Astrocyte of the cerebellum (primary cell): ENCODE measurements around the gene PDE4D.
A peak's percentile ranks its signal among the peaks of the same experiment; 100 is the strongest.

Experiments used
- DNase-seq: peaks from one replicate; pipeline ENCODE4 v3.0.0-alpha.2; 2011; ENCODE audit warnings: low read depth
- H3K4me3 ChIP-seq: 2 replicates; pipeline ENCODE4 v1.5.1; 2011; ENCODE audit warnings: mild to moderate bottlenecking, low read depth, low read length, moderate library complexity
- in situ Hi-C: cut with HindIII; loops from 2 replicates; pipeline ENCODE4 v1.10.0; 2017; ENCODE audit warnings: low sequenced_read_pairs
- TF ChIP-seq, protein P1 (sequence below): IDR thresholded peaks from 2 replicates; pipeline ENCODE4 v1.5.1; 2012; ENCODE audit warnings: low read length, low read depth, moderate library complexity, mild to moderate bottlenecking; ENCODE audit errors: missing control alignments

PDE4D gene

GRCh38 chr5:59086024-59086423 is 807.5 kb downstream of the PDE4D start:
- DNase-seq: no peak

DNA sequence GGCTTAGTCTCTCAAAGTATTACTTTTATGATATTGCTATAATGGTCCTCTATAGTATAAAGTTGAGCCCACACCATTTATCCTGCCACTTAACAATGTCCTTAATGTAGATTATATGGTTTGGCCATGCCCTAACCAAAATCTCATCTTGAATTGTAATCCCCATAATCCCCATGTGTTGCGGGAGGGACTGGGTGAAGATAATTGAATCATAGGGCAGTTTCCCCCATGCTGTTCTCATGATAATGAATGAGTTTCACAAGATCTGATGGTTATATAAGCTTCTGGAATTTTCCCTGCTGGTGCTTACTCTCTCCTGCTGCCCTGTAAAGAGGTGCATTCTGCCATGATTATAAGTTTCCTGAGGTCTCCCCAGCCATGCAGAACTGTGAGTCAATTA is 811.8 kb downstream of the PDE4D start:
- TF ChIP-seq, protein P1, sequence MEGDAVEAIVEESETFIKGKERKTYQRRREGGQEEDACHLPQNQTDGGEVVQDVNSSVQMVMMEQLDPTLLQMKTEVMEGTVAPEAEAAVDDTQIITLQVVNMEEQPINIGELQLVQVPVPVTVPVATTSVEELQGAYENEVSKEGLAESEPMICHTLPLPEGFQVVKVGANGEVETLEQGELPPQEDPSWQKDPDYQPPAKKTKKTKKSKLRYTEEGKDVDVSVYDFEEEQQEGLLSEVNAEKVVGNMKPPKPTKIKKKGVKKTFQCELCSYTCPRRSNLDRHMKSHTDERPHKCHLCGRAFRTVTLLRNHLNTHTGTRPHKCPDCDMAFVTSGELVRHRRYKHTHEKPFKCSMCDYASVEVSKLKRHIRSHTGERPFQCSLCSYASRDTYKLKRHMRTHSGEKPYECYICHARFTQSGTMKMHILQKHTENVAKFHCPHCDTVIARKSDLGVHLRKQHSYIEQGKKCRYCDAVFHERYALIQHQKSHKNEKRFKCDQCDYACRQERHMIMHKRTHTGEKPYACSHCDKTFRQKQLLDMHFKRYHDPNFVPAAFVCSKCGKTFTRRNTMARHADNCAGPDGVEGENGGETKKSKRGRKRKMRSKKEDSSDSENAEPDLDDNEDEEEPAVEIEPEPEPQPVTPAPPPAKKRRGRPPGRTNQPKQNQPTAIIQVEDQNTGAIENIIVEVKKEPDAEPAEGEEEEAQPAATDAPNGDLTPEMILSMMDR: no peak
- no peak for DNase-seq
- in situ Hi-C loops: no loop called here
- no peak overlapping the region for H3K4me3 ChIP-seq

More at GRCh38 chr5:59086024-59086423, 807.5 kb downstream of the PDE4D start:
- H3K4me3 ChIP-seq: no peak overlapping the region
- TF ChIP-seq, protein P1: no peak
- in situ Hi-C loops: no loop called here

DNA sequence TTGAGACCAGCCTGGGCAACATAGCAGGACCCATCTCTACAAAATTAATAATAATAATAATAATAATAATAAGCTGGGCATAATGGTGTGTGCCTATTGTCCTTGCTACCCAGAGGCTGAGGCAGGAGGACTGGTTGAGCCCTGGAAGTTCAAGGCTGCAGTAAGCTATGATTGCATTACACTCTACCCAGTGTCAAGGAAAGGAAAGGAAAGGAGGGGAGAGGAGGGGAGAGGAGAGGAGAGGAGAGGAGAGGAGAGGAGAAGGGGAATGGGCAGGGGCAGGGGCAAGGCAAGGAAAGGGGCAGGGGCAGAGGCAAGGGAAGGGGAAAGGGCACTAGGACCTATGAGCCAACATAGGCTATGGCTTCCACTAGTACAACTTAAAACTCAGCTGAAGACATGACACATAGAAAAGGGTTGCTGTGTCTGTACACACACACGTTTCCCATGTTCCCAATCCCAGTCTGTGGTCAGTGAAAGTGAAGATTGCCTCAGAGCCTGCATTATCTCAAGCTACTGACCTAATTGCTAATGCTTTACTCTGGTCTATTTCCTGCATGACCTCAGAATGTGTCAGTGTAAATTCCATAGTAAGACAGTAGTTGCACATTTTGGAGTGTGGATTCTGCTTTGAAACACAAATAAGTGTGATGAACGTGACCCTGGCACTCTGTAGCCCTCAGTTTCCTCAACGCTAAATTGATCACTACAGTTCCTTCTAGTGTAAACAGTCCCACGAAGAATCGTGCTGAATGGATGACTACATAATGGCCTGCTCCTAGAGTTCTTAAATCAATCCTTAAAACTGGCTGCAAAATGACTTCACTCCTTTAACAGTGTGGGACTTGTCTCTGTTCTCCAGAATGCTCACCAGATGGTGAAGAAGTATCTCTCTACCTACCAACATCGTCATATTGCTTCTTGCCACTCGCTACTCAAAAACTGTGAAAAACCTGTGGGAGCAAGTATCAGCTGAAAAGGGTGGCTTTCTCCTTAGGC is 813.6 kb downstream of the PDE4D start:
- in situ Hi-C loops: no loop called here
- TF ChIP-seq, protein P1: no peak
- H3K4me3 ChIP-seq: no peak overlapping the region
- DNase-seq: peak; percentile 76

GRCh38 chr5:59071755-59072549 is 821.6 kb downstream of the PDE4D start:
- DNase-seq: no peak
- no peak overlapping the region for H3K4me3 ChIP-seq
- in situ Hi-C loops: no loop called here
- TF ChIP-seq, protein P1: no peak

GRCh38 chr5:59069438-59070079 is 824.0 kb downstream of the PDE4D start:
- TF ChIP-seq, protein P1: no peak
- H3K4me3 ChIP-seq: no peak overlapping the region
- in situ Hi-C loops: no loop called here
- DNase-seq: peak; percentile 85
